ENCODE data around the gene CYP2A13.
"Not testable (repeated sequence)": the region's sequence is repeated elsewhere in the genome, so short reads cannot be mapped to it uniquely, and the experiment has no call there.

The CYP2A13 gene

DNA sequence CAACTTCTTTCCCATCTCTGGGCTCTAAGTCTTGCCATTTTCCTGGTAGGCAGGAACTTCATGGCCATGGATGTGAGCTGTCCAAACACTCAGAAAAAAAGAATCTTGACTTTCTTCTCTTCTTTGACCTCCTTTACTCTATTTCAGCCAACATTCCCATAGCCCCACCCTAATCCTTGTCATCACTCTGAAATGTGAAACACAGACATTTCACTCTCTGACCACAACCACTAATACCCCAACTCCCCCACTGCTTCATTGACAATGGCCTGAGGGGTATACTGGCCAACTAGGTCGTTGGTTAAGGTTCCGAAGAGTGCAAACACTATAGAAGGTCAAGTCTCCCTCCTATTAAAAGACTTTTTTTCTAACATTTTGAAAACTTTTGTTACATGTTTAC is 4.7 kb upstream of the CYP2A13 start:
- TF ChIP-seq, protein P1, sequence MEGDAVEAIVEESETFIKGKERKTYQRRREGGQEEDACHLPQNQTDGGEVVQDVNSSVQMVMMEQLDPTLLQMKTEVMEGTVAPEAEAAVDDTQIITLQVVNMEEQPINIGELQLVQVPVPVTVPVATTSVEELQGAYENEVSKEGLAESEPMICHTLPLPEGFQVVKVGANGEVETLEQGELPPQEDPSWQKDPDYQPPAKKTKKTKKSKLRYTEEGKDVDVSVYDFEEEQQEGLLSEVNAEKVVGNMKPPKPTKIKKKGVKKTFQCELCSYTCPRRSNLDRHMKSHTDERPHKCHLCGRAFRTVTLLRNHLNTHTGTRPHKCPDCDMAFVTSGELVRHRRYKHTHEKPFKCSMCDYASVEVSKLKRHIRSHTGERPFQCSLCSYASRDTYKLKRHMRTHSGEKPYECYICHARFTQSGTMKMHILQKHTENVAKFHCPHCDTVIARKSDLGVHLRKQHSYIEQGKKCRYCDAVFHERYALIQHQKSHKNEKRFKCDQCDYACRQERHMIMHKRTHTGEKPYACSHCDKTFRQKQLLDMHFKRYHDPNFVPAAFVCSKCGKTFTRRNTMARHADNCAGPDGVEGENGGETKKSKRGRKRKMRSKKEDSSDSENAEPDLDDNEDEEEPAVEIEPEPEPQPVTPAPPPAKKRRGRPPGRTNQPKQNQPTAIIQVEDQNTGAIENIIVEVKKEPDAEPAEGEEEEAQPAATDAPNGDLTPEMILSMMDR (IDR thresholded peaks at IDR 0.05; ENCODE audit: insufficient read depth, missing control alignments): no peak
- FAIRE-seq (no peak), DNase-seq (ENCODE audit: insufficient read length, low spot score) (no peak)

DNA sequence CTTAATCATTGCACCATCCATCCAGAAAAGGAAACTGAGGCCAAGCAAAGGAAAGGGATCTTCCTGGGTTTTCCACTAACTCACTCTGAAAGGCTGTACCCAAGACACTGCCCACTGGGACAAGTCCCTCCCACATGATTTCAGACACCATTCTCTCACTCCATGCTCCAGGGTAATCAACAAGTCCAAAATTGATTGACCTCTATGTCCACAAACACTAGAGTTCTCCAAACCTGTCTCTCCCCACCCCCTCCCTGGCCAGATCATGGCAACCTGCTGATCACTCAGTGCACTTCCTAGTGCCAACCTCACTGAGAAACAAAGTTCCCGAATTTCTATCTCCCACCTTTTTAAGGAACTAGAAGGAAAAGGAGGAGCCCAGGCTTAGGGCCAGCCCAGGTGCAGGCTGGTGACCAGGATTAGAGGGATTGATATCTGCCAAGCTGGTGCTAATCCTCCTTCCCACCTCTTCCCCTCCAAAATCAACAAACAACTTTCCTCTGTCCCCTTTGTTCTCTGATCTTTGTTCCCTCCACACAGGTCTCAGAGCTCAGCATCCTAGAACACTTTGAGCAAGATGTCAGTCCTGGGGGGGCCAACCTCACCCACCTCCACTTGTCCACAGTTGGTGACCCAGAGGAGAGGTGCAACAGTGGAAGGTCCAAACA is 2.4 kb upstream of the CYP2A13 start:
- FAIRE-seq: no peak
- no peak for DNase-seq (ENCODE audit: insufficient read length, low spot score)
- TF ChIP-seq, protein P1 (IDR thresholded peaks at IDR 0.05; ENCODE audit: insufficient read depth, missing control alignments): no peak

DNA sequence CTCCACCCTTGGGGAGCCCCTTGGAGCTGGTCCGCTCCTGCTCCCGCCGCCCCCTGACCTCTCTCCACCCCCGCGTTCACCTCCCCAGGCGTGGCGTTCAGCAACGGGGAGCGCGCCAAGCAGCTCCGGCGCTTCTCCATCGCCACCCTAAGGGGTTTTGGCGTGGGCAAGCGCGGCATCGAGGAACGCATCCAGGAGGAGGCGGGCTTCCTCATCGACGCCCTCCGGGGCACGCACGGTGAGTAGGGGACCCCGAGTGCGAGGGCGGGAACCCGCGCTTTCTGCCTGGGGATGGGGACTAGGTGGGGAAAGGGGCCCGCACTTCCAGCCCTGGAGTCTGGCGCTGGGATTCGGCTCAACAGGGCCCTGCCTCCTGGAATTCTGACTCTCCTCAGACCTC is 1.7 kb downstream of the CYP2A13 start:
- TF ChIP-seq, protein P1 (IDR thresholded peaks at IDR 0.05; ENCODE audit: insufficient read depth, missing control alignments): no peak
- FAIRE-seq: no peak
- DNase-seq (ENCODE audit: insufficient read length, low spot score): no peak

DNA sequence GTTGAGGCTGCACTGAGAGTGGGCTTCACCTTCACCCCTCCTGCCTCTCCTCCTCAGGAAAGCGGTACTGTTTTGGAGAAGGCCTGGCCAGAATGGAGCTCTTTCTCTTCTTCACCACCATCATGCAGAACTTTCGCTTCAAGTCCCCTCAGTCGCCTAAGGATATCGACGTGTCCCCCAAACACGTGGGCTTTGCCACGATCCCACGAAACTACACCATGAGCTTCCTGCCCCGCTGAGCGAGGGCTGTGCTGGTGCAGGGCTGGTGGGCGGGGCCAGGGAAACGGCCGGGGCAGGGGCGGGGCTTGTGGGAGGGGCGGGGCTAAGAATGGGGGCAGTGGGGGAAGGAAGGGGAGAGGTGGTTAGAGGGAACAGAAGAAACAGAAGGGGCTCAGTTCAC is 7.5 kb downstream of the CYP2A13 start:
- FAIRE-seq: no peak

DNA sequence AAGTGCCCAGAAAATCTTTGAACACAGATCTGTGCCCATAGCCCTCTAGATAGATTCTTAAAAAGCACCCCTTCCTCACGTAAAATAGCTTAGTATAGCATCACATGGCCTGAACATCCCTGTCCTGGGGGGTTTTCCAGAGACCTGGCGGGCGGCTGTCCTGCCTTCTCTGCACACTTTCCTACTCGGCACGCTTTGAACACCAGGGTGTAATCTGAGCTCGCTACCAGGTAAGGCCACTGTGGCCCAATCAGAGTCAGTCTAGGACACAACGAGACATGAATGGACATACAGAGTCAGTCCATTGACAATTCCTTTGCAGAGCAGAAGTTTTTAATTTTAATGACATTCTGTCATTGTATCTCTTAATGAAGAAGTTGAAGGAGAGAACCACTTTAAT is 8.1 kb downstream of the CYP2A13 start:
- no peak for DNase-seq (ENCODE audit: insufficient read length, low spot score)
- TF ChIP-seq, protein P1 (IDR thresholded peaks at IDR 0.05; ENCODE audit: insufficient read depth, missing control alignments): no peak
- FAIRE-seq: no peak

More for the DNA sequence above, 7.5 kb downstream of the CYP2A13 start:
- no peak for DNase-seq (ENCODE audit: insufficient read length, low spot score)
- TF ChIP-seq, protein P1 (IDR thresholded peaks at IDR 0.05; ENCODE audit: insufficient read depth, missing control alignments): no peak

DNA sequence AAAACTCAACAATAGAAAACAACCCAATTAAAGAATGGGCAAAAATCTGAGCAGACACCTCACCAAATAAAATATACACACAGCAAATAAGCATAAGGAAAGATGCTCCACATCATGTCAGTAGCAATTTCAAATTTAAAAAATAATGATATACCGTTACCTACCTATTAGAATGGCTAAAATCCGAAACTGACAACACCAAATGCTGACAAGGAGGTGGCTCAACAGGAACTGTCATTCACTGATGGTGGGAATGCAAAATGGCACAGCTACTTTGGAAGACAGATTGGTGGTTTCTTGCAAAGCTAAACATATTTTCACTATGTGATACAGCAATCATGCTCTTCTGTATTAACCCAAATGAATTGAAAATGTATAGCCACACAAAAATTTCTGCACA is 9.1 kb downstream of the CYP2A13 start:
- TF ChIP-seq, protein P1 (IDR thresholded peaks at IDR 0.05; ENCODE audit: insufficient read depth, missing control alignments): no peak
- FAIRE-seq: no peak
- no peak for DNase-seq (ENCODE audit: insufficient read length, low spot score)

DNA sequence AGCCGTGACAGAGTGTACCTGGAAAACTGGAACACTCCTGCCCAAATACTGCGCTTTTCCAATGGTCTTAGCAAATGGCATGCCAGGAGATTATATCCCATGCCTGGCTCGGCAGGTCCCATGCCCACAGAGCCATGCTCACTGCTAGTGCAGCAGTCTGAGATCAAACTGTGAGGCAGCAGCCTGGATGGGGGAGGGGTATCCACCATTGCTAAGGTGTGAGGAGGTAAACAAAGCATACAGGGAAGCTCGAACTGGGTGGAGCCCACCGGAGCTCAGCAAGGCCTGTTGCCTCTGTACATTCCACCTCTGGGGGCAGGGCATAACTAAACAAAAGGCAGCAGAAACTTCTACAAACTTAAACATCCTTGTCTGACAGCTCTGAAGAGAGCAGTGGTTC is 10.5 kb downstream of the CYP2A13 start:
- TF ChIP-seq, protein P1 (IDR thresholded peaks at IDR 0.05; ENCODE audit: insufficient read depth, missing control alignments): no peak
- FAIRE-seq (no peak), DNase-seq (ENCODE audit: insufficient read length, low spot score) (no peak)

DNA sequence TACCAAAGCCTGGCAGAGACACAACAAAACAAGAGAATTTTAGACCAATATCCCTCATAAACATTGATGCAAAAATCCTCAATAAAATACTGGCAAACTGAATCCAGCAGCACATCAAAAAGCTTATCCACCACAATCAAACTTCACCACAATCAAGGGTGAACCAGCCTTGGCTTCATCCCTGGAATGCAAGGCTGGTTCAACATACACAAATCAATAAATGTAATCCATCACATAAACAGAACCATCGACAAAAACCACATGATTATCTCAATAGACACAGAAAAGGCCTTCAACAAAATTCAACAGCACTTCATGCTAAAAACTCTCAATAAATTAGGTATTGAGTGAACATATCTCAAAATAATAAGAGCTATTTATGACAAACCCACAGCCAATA is 14.0 kb downstream of the CYP2A13 start:
- FAIRE-seq; DNase-seq (ENCODE audit: insufficient read length, low spot score): not testable (repeated sequence)
